Tibial nerve (tissue), 4 donors: ENCODE results near the gene ANO2. TPM values are rescaled to one million over a fixed set of nuclear protein-coding genes. Genes with fewer than 3 reads are reported as not detected.

Source experiments
- DNase-seq, 2 donors: peaks; one replicate each; pipeline ENCODE4 v3.0.0-alpha.2; 2019; ENCODE audit warnings: low spot score in 2 of 2
- H3K27ac ChIP-seq, 4 donors: fragments of 200-600 bp; sonication (generic) in 3 of 4; one replicate each; pipeline ENCODE4 v1.5.1; 2017 to 2019; ENCODE audit warnings: mild to moderate bottlenecking in 1 of 4
- H3K27me3 ChIP-seq, 2 donors: fragments of 200-600 bp; sonication (generic) in 1 of 2; one replicate each; pipeline versions ENCODE4 v1.5.1 to v1.6.0; 2017 to 2019
- H3K36me3 ChIP-seq, 3 donors: fragments of 200-600 bp; sonication (generic); one replicate each; pipeline ENCODE4 v1.5.1; 2018 to 2019
- H3K4me1 ChIP-seq, 4 donors: fragments of 200-600 bp; sonication (generic) in 3 of 4; one replicate each; pipeline ENCODE4 v1.5.1; 2017 to 2019
- H3K4me3 ChIP-seq, 4 donors: fragments of 200-600 bp; sonication (generic) in 3 of 4; one replicate each; pipeline ENCODE4 v1.5.1; 2017 to 2019; ENCODE audit warnings: mild to moderate bottlenecking in 1 of 4, moderate library complexity in 1 of 4
- H3K9me3 ChIP-seq, 4 donors: fragments of 200-600 bp; sonication (generic) in 3 of 4; one replicate each; pipeline ENCODE4 v1.5.1; 2017 to 2019
- EP300 ChIP-seq, 2 donors: sonication (generic); formaldehyde crosslinking; IDR thresholded peaks; one replicate each; pipeline ENCODE4 v1.6.1; 2017; ENCODE audit warnings: antibody characterized with exemption in 2 of 2, mild to moderate bottlenecking in 1 of 2
- POLR2A ChIP-seq, 2 donors: fragments of 450-650 bp; IDR thresholded peaks; one replicate each; pipeline ENCODE4 v1.6.1; 2017; ENCODE audit warnings: antibody characterized with exemption in 2 of 2, mild to moderate bottlenecking in 2 of 2, moderate library complexity in 2 of 2
- WGBS, 2 donors: methylation state at CpG; one replicate each; pipeline ENCODE4 v1.1.5; 2018; 5-methylcytosine and 5-hydroxymethylcytosine counted together
- total RNA-seq, 4 donors: library from RNA; depleted of rRNA; stranded (reverse); fragments of >200 nt; gene quantifications; one replicate each; pipeline ENCODE4 v1.1.0, GENCODE V29; 2016
- TF ChIP-seq, protein P1 (sequence below), 5 experiments: fragments of 200-600 bp in 3 of 5; fragments of 450-650 bp in 2 of 5; sonication (generic) in 3 of 5; IDR thresholded peaks; one replicate each; pipeline ENCODE4 v1.5.1; 2016 to 2019; ENCODE audit warnings: antibody characterized with exemption in 5 of 5, mild to moderate bottlenecking in 3 of 5, moderate library complexity in 2 of 5

The ANO2 gene
- total RNA-seq, 4 donors from 2014 or later: 13.8 to 23.2 (median 21.3) TPM

DNA sequence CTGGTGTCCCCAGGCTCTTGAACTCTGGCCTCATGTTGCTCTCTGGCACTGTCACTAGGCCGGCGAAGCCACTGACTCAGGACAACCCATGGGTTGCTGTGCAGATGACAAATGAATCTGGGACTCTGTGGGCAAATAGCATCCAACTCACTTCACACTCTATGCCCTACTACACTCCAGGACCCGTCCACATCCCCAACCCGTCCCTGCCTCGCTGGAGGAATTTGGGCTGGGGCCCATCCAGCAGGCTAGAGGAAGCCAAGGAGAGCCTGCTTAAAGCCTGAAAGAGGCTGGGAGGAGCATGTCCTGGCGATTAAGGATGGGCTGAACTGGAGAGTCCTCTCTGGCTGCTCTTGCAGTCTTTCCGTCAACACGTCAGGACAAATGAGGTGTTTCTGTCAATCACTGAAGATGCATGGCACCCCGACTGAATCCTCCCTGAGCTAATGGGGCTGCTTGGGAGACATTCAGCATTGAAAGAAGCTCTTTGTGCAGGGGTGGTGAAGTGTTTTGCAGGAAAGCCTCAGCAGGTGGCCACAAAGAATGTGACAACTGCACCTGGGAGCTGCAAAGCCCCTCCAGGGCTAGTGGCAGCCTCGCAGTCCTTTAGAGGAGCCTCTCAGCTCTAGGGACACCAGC, 71.7 kb downstream of the ANO2 start:
- WGBS, 2 donors: 52 to 55% methylated on average over 10 of the region's 10 CpGs
- Histone ChIP-seq H3K4me3 (no peak overlapping the region), H3K4me1 (no peaks in the 10 kb centered on the region), H3K36me3 (no peaks in the 10 kb centered on the region), H3K27ac (no peak overlapping the region), H3K27me3 (no peaks in the 10 kb centered on the region), H3K9me3 (no peaks in the 10 kb centered on the region)
- DNase-seq: no peak
- TF ChIP-seq POLR2A (IDR thresholded peaks at IDR 0.05) (no peak), EP300 (IDR thresholded peaks at IDR 0.05) (no peak)
- TF ChIP-seq, protein P1, sequence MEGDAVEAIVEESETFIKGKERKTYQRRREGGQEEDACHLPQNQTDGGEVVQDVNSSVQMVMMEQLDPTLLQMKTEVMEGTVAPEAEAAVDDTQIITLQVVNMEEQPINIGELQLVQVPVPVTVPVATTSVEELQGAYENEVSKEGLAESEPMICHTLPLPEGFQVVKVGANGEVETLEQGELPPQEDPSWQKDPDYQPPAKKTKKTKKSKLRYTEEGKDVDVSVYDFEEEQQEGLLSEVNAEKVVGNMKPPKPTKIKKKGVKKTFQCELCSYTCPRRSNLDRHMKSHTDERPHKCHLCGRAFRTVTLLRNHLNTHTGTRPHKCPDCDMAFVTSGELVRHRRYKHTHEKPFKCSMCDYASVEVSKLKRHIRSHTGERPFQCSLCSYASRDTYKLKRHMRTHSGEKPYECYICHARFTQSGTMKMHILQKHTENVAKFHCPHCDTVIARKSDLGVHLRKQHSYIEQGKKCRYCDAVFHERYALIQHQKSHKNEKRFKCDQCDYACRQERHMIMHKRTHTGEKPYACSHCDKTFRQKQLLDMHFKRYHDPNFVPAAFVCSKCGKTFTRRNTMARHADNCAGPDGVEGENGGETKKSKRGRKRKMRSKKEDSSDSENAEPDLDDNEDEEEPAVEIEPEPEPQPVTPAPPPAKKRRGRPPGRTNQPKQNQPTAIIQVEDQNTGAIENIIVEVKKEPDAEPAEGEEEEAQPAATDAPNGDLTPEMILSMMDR (IDR thresholded peaks at IDR 0.05): no peak

DNA sequence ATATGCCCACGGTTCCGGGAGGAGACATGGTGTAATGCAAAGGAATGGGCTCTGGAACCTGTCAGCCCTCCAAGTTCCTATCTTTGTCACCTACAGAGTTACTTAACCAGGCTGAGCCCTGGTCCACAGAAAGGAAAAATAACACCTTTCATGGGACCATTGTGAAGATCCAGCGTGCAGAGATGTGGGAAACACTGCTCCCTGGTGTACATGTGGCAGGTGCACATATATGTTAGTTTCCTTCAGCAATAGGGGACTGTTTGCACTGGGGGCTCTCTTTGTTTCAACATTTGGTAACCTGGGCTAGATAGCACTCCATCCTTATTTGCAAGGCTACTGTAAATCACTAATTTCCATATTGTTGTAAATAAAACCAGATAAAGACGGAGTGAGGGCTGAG, 72.3 kb downstream of the ANO2 start:
- Histone ChIP-seq H3K27me3 (no peaks in the 10 kb centered on the region), H3K4me1 (no peaks in the 10 kb centered on the region), H3K27ac (no peak overlapping the region), H3K36me3 (no peaks in the 10 kb centered on the region), H3K9me3 (no peaks in the 10 kb centered on the region), H3K4me3 (no peak overlapping the region)
- TF ChIP-seq, protein P1 (IDR thresholded peaks at IDR 0.05): no peak
- TF ChIP-seq POLR2A (IDR thresholded peaks at IDR 0.05): no peak
- no peak for TF ChIP-seq EP300 (IDR thresholded peaks at IDR 0.05)
- WGBS, 2 donors: 63 to 76% methylated on average over 4 of the region's 4 CpGs
- no peak for DNase-seq

DNA sequence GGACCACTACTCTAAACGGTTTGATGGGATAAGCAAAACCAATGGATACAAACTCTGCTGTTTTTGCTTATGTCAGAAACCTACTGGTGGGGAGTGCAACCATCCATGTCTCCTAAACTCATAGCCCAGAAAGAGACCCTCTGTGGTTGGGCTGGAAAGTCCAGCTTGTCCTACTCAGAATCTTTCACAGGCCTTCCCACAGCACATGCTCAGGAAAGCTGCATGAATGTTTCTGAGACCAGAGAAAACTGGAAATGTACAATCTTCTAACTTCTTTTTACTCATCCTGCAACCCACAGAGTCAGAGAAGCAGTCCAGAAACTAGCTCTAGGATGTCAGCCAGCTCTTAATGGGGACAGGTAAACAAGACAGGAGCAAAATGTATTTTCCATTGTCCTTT, 73.3 kb downstream of the ANO2 start:
- no peaks in the 10 kb centered on the region for H3K4me1 ChIP-seq
- H3K36me3 ChIP-seq: no peaks in the 10 kb centered on the region
- no peaks in the 10 kb centered on the region for H3K27me3 ChIP-seq
- no peaks in the 10 kb centered on the region for H3K9me3 ChIP-seq
- no peak for DNase-seq
- TF ChIP-seq, protein P1 (IDR thresholded peaks at IDR 0.05): no peak
- TF ChIP-seq POLR2A (IDR thresholded peaks at IDR 0.05) (no peak), EP300 (IDR thresholded peaks at IDR 0.05) (no peak)
- no peak overlapping the region for H3K27ac ChIP-seq
- 79 to 82% methylated on average over 1 of the region's 1 CpG for WGBS, 2 donors
- no peak overlapping the region for H3K4me3 ChIP-seq

DNA sequence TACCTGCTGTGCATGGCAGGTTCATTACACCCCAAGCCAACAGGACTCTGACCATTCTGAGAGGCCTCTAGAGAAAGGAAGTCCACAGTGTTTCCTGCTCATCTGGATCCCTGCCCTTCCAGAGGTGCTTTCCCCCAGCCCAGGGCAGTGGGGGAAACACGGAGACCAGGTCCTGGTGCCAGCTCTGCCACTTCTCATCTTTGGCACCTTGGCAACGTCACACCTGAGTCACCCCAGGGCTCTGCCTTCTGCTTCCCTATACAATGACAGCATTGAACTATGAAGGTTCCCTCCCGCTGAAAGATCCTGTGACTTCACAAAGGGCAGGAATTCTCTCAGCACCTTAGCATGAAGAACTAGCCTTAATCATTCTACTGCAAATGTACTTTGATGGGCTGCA, 74.9 kb downstream of the ANO2 start:
- no peak overlapping the region for H3K27ac ChIP-seq
- H3K9me3 ChIP-seq: no peaks in the 10 kb centered on the region
- 77 to 82% methylated on average over 3 of the region's 3 CpGs for WGBS, 2 donors
- no peak for DNase-seq
- H3K4me1 ChIP-seq: no peaks in the 10 kb centered on the region
- no peaks in the 10 kb centered on the region for H3K36me3 ChIP-seq
- no peaks in the 10 kb centered on the region for H3K27me3 ChIP-seq
- H3K4me3 ChIP-seq: no peak overlapping the region
- TF ChIP-seq POLR2A (IDR thresholded peaks at IDR 0.05) (no peak), EP300 (IDR thresholded peaks at IDR 0.05) (no peak)
- TF ChIP-seq, protein P1 (IDR thresholded peaks at IDR 0.05): no peak

DNA sequence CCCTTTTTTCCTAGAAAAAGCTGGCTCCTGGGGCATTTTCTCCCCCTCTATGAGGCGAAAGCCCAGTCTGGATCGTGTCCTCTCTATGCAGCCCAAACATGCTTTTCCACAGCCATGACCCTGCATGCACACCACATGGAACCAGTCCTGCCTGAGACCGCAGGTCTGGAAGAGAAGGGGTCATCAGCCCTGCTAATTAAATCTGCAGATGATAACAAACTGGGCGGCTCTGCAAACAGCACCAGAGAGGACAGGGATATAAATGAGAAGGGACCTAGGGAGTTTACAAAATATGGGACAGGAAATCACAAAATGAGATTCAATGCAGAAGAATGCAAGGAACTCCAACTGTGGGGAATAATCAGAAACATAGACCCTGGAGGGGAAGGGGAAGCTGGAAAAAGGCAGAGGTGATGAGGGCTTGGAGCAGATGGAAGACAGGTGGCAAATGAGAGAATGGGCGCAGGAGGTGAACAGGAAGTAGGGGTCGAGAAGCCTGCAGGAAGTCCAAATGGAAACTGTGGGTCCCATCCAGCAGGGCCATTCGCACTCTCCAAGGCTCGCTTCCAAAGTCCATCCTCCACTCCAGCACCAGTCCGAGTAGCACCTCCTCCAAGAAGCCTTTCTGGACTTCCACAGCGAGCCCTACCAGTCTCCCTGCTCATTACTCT, 76.3 kb downstream of the ANO2 start:
- no peak overlapping the region for H3K27ac ChIP-seq
- no peaks in the 10 kb centered on the region for H3K27me3 ChIP-seq
- H3K4me3 ChIP-seq: no peak overlapping the region
- no peaks in the 10 kb centered on the region for H3K36me3 ChIP-seq
- no peak for DNase-seq
- 63 to 70% methylated on average over 10 of the region's 10 CpGs for WGBS, 2 donors
- no peaks in the 10 kb centered on the region for H3K4me1 ChIP-seq
- TF ChIP-seq EP300 (IDR thresholded peaks at IDR 0.05): no peak
- TF ChIP-seq, protein P1 (IDR thresholded peaks at IDR 0.05): no peak
- TF ChIP-seq POLR2A (IDR thresholded peaks at IDR 0.05): no peak
- H3K9me3 ChIP-seq: no peaks in the 10 kb centered on the region
